ENCODE results near the gene EPB41L1.

The EPB41L1 gene

DNA sequence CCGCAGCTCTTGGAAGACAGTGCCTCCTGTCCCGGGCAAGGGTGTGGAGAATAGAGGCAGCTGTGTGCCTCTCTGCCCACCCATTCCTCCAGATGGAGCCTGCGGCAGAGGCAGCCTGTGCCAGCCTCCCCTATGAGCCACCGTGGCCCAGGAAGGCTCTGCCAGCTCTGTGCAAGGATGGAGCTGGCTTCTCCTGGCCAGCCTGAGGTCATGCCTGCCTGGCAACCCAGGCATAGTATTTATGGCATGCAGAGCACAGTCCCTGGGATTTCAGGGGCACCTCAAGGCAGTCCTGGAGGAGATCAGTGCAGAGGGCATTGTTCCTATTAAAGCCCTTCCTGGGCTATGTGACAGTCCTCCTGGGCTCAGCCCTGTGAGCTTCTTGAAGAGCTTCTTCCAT, 1.5 kb downstream of the EPB41L1 start:
- no peak for DNase-seq

DNA sequence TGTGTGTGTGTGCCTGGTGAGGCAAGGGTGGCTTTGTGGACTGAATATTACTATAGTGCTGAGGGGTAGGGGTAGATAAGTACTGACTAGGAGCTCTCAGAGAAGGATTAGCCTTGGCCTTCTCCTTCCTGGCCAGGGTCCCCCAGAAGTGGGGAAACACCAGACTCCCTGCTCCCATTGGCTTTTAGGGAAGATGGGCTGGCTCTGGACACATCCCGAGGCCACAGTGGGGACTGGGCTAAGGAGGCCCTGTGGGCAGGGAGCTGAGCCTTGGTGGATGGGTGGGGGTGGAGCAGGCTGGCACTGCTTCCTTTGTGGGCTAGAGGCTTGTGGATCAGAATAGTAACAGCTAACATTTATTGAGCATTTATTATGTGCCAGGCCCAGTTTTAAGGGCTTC, 3.1 kb downstream of the EPB41L1 start:
- no peak for DNase-seq

DNA sequence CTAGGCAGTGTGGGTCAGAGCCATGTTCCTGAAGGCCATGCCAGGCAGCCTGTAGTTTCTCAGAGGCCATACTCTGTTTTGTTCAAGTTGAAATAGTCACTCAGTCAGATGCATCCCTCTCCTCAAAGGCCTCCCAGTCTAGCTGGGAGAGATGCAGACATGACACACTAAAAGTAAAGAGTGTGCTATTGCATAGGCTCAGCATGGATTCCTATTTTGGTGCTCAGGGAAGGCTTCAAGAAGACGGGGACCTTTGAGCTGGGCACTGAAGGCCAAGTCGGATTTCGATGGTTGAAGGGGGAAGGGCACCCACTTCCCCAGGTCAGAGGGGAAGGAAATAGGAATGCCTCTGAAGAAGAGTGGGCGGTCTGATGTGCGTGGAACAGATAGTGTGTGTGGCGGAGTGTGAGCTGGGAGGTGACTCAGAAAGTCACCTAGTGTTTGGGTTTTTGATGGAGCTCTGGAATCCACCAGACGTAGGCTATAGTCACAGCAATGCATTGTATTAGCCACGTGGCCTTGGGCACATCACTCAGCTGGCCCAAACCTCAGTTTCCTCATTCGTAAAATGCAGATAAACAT, 3.7 kb downstream of the EPB41L1 start:
- no peak for DNase-seq

DNA sequence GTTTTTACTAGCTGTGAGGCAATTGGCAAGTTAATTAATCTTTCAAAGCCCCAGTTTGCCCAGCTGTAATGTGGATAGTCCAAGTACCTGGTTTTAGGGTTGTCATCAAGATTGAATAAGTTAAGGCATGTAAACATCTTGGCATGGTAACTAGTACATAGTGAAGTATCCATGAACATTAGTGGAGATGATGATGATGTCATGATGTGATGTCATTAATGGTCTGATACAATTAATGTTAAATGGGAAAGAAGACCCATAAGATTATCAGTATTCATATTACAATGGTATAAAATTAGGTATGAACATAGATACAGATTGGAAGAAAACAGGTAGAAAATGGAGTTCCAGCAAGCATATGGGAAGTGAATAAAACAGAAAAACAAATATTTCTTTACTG, 5.3 kb downstream of the EPB41L1 start:
- DNase-seq, result no peak

DNA sequence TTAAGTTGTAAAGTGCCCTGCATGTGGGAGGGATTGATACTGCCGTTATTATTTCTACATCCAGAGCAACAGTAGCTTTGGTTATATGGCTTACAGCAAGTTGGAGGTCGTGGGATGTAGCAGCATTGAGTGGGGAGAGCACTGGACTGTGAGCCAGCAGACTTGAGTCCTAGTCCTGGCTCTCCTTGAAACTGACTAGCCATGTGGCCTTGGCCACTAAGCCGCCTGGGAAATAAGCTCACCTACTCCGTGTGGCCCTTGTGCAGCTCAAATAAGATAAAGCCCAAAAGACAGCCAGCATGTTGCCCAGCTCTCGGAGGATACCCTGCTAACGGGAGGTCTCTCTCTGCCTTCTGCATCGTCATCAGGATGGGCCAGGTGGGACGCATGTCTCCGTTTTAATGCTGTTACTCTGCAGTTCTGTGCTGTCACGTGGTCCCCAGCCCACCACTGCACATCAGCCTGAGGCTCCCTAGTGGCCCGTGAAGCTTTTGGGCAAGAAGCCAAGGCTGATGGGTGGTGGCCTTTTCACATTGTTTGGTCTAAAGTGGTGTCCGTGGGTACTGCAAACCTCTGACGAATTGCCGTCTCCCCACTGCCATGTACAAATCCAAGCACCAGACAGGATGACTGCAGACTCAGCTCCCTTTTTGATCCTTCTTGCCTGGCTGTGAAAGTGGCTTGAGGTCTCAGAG, 7.9 kb downstream of the EPB41L1 start:
- no peak for DNase-seq

DNA sequence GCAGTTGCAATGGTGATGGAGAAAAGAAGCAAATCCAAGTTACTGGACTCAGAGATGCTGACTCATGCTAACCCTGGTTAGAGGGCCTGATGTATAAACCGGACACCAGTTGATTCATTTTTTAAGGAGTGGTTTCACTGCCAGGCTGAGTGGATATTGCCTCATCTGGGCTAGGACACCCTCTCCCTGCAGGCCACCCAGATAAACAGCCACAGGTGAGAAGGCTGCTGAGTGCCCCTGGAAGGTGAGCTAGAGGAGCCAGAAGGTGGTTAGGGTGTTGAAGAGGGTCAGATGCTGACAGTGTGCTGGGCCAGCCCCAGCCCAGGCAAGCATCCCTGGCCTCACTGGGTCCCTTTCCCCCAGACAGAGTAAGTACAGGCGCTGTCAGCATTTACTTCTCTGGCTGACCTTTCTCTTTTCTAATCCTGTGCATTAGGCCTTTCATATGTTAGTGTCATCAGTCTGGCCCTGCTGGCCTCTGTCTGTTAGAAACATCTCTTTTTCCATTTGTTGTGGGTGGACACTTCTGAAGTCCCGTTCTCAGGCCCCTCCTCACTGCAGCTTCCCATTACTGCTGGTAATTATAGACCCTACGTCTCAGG, 13.5 kb downstream of the EPB41L1 start:
- DNase-seq, result no peak

DNA sequence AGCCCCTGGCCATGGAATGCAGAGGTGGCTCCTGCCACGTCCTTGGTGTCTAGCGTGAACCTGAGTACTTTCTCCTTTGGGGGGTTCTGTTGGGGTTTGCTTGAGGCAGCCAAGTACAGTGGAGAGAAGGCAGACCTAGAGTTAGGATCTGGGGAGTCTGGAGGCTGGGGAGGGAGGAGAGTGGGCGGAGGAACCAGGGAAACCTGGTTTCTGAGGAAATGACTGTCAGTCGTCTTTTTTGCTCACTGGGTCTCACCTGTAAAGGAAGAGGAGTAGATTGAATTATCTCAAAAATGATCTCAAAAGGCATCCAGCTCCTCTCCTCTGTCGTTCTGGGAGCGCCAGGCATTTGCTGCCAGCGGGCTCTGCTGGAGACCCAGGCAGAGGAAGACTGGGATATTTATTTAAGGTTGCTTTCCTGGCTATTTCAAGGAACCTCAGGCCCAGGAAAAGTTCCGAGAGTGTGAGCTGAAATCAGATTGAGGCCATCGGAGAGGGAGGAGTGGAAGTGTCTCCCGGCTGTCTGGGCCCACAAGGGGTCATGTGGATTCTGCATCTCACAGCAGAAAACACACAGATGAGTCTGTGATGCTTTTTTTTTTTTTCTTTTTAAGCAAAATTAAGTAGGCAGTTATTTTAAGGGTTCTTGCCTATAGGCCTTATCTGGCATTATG, 16.1 kb downstream of the EPB41L1 start:
- no peak for DNase-seq

DNA sequence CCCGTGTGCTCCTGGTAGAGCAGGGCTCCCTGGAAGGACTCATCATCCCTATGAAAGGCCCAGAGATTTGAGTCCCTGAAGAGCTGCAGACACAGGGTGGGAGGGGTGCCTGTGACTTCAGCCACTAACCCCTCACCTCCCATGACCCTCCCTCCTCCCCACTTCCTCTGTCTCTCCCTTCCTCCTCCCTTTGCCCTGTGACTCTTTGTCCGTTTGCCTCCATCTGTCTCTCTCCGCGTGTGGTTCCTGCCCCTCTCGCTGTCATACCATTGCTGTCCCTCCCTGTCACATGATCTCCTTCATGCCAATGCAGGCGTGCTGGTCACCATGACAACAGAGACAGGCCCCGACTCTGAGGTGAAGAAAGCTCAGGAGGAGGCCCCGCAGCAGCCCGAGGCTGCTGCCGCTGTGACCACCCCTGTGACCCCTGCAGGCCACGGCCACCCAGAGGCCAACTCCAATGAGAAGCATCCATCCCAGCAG, 19.0 kb downstream of the EPB41L1 start:
- DNase-seq, result peak; percentile 26

DNA sequence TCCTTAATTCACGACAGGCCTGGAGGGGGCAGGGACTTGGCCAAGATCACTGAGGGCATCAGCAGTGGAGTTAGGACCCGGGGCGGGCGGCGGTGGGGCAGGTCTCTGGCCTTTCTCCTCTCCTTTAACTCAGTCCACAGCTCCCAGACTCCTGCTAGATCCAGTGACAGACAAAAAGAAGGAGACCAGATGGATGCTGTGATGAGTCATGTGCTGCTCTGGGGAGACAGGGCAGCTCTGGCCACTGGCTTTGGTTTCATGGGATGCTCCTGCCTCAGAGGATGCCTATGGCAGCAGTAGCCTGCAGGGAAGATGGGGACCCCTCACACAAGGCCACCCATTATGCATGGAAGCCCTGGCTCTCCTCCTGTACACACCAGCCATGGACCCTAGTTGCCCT, 20.5 kb downstream of the EPB41L1 start:
- no peak for DNase-seq

DNA sequence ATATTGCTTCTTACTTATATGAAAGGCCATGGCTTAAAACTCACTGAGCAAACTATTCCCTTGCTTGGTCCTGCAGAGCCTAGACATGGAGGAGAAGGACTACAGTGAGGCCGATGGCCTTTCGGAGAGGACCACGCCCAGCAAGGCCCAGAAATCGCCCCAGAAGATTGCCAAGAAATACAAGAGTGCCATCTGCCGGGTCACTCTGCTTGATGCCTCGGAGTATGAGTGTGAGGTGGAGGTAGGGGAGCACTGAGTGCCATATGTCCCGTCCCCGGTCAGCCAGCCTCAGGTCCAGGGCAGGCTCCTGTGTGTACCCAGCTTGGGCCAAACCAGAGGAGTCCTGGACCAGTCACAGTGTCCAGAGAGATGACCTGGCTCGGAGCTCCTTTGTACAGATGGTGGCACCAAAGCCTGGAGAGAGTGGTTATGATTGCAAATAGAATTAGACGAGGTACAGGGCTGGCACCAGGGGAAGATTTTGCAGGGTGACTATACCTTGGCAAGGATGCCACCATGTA, 21.0 kb downstream of the EPB41L1 start:
- no peak for DNase-seq

DNA sequence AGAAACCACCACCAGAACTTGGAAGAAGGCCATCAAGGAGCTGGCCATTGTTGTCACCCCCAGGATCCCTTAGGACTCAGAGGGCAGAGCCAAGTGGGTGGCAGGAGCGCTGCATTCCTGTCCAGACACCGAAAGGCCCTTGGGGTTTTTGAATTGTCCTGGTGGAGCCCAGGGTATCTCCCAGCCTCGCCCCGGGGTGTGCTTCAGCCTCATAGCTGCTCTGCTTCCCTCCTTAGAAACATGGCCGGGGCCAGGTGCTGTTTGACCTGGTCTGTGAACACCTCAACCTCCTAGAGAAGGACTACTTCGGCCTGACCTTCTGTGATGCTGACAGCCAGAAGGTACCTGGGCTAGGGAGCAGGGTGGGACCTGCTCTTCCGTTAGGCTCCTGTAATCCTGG, 23.2 kb downstream of the EPB41L1 start:
- no peak for DNase-seq

DNA sequence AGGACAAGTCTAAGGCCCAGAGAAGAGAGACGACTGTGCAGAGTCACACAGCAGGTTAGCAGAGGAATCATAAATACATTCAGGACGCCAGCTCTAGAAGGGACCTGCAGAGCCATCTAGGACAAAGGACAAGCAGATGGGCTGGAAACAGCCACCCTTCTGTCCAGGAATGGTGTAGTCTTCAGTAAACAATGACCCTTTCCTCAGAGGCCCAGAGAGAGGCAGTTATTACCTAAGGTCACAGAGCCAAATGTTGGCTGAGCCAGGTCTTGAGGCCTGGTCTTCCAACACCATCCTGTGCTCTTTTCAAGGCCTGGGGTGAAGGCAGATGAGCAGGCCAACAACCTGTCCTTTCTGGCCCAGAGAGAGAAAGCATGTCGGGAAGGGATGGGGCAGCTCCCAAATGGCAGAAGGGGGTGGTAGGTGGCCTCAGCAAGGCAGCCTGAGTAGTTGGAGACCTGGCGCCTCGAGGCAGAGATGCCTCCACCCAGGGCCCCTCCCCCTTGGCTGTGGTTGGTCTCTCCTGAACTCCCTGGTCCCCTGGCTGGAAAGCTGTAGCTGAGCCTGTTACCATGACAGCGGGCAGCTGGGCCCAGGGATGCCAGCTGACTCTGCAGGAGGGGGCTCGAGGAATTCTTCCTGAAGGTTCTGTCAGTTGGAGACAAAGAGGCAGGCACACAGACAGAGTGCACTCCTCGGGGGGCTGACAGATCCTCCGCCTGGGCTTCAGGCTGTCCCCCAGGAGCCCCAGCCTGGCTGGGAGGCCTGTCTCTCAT, 24.8 kb downstream of the EPB41L1 start:
- DNase-seq, result no peak

DNA sequence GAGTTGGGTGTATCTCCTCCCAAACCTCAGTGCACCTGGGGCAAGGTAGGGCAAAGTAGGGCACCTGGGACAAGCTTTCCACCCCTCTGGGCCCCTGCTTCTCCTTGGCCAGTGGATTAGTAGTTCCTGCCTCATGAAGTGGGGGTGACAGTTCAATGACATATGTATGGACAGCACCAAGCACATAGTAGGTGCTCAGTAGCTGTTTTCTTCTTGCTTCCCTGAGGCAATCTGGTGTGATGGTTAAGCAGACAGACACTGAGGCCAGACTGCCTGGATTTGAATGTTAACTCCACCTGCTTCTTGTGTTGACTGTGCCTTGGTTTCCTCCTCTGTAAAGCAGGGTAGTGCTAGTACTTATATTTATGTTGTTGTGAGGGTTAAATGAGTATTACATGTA, 25.8 kb downstream of the EPB41L1 start:
- no peak for DNase-seq

DNA sequence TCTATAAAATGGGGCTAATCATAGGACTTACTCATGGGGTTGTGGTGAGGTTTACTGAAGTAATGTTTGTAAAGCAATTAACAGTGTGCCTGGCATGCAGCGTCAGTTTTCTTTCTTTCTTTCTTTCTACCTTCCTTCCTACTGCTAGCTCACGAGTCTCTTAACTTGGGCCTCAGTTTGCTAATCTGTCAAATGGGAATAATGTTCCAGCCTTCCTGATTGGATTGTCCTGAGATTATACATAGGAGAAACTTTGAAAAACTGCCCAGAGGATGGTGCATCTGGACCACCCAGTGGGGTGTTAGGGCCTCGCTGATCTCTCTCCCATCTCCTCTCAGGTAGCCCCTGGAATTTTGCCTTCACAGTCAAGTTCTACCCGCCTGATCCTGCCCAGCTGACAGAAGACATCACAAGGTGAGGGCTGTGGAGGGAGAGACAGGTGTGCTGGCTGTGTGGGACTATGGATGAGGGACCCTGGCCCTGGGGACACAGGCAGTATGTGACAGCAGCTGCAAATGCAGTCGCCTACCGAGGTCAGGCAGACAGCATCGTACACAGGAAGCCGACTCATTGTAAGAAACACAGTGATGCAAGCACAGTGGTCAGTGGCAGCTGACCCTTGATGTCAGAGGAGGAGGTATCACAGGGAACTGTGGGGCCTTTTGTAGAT, 27.5 kb downstream of the EPB41L1 start:
- no peak for DNase-seq

DNA sequence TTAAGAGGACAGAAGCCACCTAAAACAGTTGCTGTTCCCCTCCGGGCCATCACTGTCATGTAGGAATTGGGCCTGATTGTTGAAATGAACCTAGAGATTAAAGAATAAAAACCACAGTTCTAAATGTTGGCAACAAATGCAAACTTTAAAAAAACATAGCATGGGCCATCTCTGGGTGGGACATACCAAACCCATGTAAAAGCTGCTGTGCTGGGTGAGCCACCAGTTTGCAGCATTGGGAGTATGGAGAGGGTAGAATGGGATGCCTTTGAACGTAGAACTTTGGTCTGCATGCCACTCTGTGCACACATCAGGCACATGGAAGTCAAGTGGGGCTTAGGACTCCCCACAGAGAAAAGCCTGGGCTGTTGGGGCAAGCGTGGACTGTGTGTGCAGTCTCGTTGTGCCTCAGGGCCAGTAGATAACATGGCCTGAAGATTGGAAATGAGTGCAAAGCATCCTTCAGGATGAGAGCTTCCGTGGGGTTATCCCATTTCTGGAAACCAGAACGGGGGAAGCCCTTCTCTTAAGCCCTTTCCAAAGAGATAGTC, 28.1 kb downstream of the EPB41L1 start:
- DNase-seq, result no peak

DNA sequence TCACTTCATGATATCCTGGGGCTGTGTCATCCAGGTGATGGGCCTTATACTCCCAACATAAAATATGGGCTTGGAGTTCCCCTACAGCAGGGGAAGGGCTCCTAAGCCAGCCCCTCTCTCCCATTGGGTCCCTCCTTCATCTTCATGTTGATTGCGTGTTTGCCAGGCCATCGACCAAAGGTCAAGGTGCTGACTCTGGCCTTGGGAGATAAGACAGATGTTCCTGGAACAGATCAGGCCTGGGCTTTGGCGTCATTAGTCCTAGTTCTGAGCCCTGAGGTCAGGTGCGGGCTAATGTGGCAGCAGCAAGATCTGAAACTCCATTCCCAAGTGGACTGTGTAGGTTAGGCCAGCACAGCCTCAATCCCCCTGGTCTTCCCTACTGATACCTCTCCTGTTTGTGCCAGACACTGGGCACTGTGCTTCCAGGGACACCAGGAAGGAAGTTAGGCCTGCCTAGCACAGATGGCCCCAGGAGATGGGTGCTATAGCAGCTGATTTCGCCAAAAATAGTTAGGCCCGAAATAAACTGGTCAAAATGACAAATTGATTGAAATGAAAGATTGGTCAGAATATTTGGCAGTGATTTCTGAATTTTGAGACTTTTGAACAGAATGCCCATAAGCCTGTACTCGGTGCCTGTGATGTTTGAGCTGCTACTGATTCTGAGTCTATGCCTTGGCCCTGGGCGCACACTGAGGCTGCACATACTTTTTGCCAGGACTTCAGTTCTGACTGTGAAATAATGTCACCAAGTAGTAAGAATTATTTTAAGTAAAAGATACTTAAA, 28.8 kb downstream of the EPB41L1 start:
- DNase-seq, result no peak

DNA sequence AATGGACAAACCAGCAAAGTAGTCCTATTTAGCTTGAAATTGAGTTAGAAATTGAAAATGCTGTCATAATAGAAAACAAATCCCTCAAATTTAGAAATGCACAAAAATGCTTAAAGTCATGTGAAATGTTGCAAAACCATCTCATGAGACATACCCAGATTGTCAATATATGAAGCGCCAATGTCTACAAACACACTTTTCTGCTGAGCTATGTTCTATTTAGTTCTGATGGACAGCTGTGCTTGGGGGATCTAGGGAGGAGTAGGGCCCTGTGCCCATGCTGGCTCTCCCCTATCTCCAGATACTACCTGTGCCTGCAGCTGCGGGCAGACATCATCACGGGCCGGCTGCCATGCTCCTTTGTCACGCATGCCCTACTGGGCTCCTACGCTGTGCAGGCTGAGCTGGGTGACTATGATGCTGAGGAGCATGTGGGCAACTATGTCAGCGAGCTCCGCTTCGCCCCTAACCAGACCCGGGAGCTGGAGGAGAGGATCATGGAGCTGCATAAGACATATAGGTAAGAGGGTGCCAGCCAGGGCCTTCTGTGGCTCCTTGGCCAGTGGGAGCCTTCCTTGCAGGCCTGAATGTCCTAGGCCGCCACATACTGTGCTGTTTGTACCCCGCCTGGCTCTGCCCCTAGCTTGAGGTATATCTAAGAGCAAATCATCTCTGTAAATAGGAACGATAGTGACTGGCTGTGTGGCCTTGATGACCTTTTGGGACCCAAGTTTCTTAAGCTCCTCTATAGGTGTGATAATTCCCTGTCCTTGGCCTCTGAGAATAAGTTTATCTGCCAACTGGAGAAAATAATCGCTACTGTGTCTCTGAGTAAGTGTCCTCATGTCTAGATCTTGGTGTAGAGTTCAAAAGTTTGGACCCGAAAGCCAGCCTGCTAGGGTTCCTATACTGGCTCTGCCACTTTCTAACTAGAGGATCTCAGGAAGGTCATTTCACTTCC, 30.6 kb downstream of the EPB41L1 start:
- no peak for DNase-seq

DNA sequence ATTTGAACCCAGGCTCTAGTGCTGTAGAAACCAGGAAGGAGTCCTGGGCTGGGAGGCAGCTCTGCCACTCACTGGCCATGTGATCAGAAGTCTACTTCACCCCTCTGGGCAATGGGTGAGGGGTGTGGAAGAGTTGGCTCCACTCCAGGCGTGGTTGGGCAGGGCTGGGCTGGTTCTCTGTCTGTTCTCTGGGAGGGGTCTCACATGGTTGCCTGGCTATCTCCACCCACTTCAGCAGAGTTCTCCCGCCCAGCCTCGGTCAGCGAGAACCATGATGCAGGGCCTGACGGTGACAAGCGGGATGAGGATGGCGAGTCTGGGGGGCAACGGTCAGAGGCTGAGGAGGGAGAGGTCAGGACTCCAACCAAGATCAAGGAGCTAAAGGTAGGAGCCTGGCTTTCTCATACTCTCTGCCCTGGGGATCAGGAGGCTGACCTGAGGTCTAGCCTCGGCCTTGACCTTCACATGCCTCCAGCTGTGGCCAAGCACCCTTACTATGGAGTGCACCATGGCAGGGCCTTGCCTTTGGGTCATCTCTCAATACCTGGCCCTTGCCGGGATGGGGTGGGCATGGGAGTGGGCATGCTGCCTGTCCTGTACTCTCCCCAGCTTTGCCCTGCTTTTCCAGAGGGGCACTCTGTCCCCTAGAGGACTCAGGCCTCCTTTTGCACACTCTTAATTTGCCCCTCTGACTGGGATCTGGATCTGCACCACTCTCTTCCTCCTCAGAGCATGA, 39.6 kb downstream of the EPB41L1 start:
- DNase-seq, result no peak

DNA sequence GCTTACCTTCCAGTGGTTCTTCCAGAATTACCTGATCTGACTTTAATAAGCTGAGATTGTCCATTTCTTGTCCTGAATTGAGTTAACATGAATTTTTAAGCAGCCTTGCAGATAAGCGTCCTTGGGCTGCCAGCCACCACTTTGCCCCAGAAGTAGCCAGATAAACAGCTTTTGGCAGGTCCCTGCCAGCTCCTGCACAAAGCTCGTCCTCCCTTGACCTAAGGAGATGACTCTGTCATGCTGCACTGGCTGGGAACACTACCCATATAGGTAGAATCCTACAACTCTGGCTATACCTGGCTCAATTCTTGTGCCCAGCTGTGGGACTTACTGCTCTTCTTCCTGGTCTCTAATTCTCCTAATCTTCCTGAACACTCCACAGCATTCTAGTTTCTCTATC, 42.1 kb downstream of the EPB41L1 start:
- no peak for DNase-seq

Measured in activated CD4-positive, alpha-beta T cell treated with anti-CD3 and anti-CD28 coated beads for 48 hours (primary cell).